H1 (cell line): ENCODE measurements around the gene CTNNA3. TPM values are rescaled to one million over a fixed set of nuclear protein-coding genes. Genes with fewer than 3 reads are reported as not detected.

Experiments used
- CTCF ChIA-PET: fragments of 300-600 bp; sonication (Branson Sonifier 250); formaldehyde crosslinking; loops from one replicate; lab custom pipeline; 2021; ENCODE audit not compliant: partially characterized antibody; lab: Charles Lee
- POLR2A ChIA-PET: fragments of 300-600 bp; sonication (Branson Sonifier 250); formaldehyde crosslinking; loops from one replicate; lab custom pipeline; 2021; ENCODE audit warnings: inconsistent platforms; ENCODE audit not compliant: partially characterized antibody; lab: Charles Lee
- DNase-seq, 2 experiments: peaks; one replicate each; pipeline versions ENCODE4 v3.0.0 to v3.0.0-alpha.2; 2010 to 2022; ENCODE audit warnings: low spot score in 2 of 2, low read depth in 1 of 2, mixed read lengths in 1 of 2
- FAIRE-seq: peaks from 2 replicates; lab custom pipeline; 2011; peaks lifted over from hg19 to GRCh38; lab: Jason Lieb, UNC
- H2AFZ ChIP-seq: 2 replicates; pipeline ENCODE4 v1.8.1; 2012; ENCODE audit warnings: low read length, inconsistent platforms
- H2AK5ac ChIP-seq: 2 replicates; pipeline ENCODE4 v1.6.1; 2013; ENCODE audit warnings: low read depth, low read length
- H2BK120ac ChIP-seq: replicated peaks from 2 replicates; pipeline ENCODE3; 2013; ENCODE audit warnings: low read depth, low read length, inconsistent platforms
- H2BK12ac ChIP-seq: 2 replicates; pipeline ENCODE4 v1.6.1; 2013; ENCODE audit warnings: low read depth, low read length
- H2BK15ac ChIP-seq: 2 replicates; pipeline ENCODE4 v1.6.1; 2013; ENCODE audit warnings: low read length
- H2BK20ac ChIP-seq: 2 replicates; pipeline ENCODE4 v1.6.1; 2013; ENCODE audit warnings: low read length
- H2BK5ac ChIP-seq: 2 replicates; pipeline ENCODE4 v1.6.1; 2013; ENCODE audit warnings: low read depth, low read length
- H3K14ac ChIP-seq: 2 replicates; pipeline ENCODE4 v1.6.1; 2013; ENCODE audit warnings: inconsistent platforms; ENCODE audit not compliant: insufficient read length
- H3K18ac ChIP-seq: 2 replicates; pipeline ENCODE4 v1.6.1; 2013; ENCODE audit warnings: low read length; ENCODE audit errors: extremely low read depth
- H3K23ac ChIP-seq: 2 replicates; pipeline ENCODE4 v1.6.1; 2013; ENCODE audit warnings: inconsistent platforms; ENCODE audit not compliant: insufficient read length
- H3K23me2 ChIP-seq: 2 replicates; pipeline ENCODE4 v1.6.1; 2013; ENCODE audit warnings: low read depth, low read length
- H3K27ac ChIP-seq: 2 replicates; pipeline ENCODE4 v1.6.1; 2011; ENCODE audit warnings: low read depth, low read length, inconsistent platforms
- H3K27me3 ChIP-seq, 4 experiments: replicated peaks in 1 of 4; 1 replicate in 1 of 4; 2 replicates in 3 of 4; pipeline versions ENCODE4 v1.6.1 to v1.8.1; 2011 to 2013; ENCODE audit warnings: low read length in 3 of 4, mild to moderate bottlenecking in 3 of 4, inconsistent platforms in 2 of 4, mixed read lengths in 2 of 4, moderate library complexity in 1 of 4; ENCODE audit not compliant: control insufficient read depth in 3 of 4, insufficient read depth in 3 of 4; ENCODE audit errors: extremely low read depth in 1 of 4
- H3K36me3 ChIP-seq, 4 experiments: 2 replicates each; pipeline versions ENCODE4 v1.6.1 to v1.8.1; 2011 to 2013; ENCODE audit warnings: mild to moderate bottlenecking in 4 of 4, low read length in 3 of 4, moderate library complexity in 2 of 4, control low read depth in 1 of 4, inconsistent platforms in 1 of 4; ENCODE audit not compliant: insufficient read depth in 4 of 4, control insufficient read depth in 2 of 4
- H3K4ac ChIP-seq: replicated peaks from 2 replicates; pipeline ENCODE3; 2013; ENCODE audit warnings: low read length, low read depth, mixed read lengths, inconsistent platforms; ENCODE audit not compliant: insufficient read length
- H3K4me1 ChIP-seq, 4 experiments: replicated peaks in 1 of 4; 1 replicate in 1 of 4; 2 replicates in 3 of 4; pipeline versions ENCODE4 v1.6.1 to v1.8.1; 2011 to 2013; ENCODE audit warnings: low read length in 3 of 4, inconsistent platforms in 2 of 4, mixed read lengths in 1 of 4; ENCODE audit not compliant: insufficient read depth in 4 of 4, control insufficient read depth in 3 of 4
- H3K4me2 ChIP-seq, 2 experiments: 2 replicates each; pipeline versions ENCODE4 v1.6.1 to v1.8.1; 2011 to 2013; ENCODE audit warnings: low read depth in 2 of 2, low read length in 2 of 2, control low read depth in 1 of 2, inconsistent platforms in 1 of 2, mild to moderate bottlenecking in 1 of 2; ENCODE audit not compliant: insufficient read depth in 1 of 2
- H3K4me3 ChIP-seq, 4 experiments: fragments of 200-600, 300-600 bp in 1 of 4; sonication (generic), shearing (Covaris generic), sonication (Bioruptor Twin) in 1 of 4; 2 replicates each; pipeline versions ENCODE4 v1.5.1 to v1.8.1; 2011 to 2016; ENCODE audit warnings: low read length in 4 of 4, low read depth in 3 of 4, control low read depth in 2 of 4, inconsistent platforms in 2 of 4, mild to moderate bottlenecking in 2 of 4, mixed read lengths in 1 of 4, moderate library complexity in 1 of 4; ENCODE audit not compliant: insufficient read depth in 2 of 4; ENCODE audit errors: extremely low read depth in 1 of 4
- H3K56ac ChIP-seq: replicated peaks from 2 replicates; pipeline ENCODE3; 2013; ENCODE audit warnings: low read depth, mild to moderate bottlenecking, mixed read lengths, low read length, inconsistent platforms; ENCODE audit not compliant: insufficient read length
- H3K79me1 ChIP-seq: 2 replicates; pipeline ENCODE4 v1.6.1; 2013; ENCODE audit warnings: low read depth, low read length, control low read depth
- H3K79me2 ChIP-seq, 2 experiments: 2 replicates each; pipeline versions ENCODE4 v1.6.1 to v1.8.1; 2012 to 2013; ENCODE audit warnings: low read length in 2 of 2, mild to moderate bottlenecking in 2 of 2, inconsistent platforms in 1 of 2; ENCODE audit not compliant: insufficient read depth in 2 of 2, control insufficient read depth in 1 of 2
- H3K9ac ChIP-seq, 4 experiments: replicated peaks in 1 of 4; 1 replicate in 1 of 4; 2 replicates in 3 of 4; pipeline versions ENCODE4 v1.6.1 to v1.8.1; 2011 to 2013; ENCODE audit warnings: low read depth in 3 of 4, low read length in 3 of 4, control low read depth in 2 of 4, mild to moderate bottlenecking in 2 of 4, moderate library complexity in 2 of 4, inconsistent platforms in 1 of 4; ENCODE audit errors: extremely low read depth in 1 of 4
- H3K9me3 ChIP-seq, 2 experiments: 2 replicates each; pipeline versions ENCODE4 v1.6.1 to v1.8.1; 2012 to 2013; ENCODE audit warnings: mild to moderate bottlenecking in 2 of 2, moderate library complexity in 2 of 2, control low read depth in 1 of 2, inconsistent platforms in 1 of 2, low read depth in 1 of 2, low read length in 1 of 2, mixed read lengths in 1 of 2; ENCODE audit not compliant: insufficient read depth in 2 of 2
- H4K20me1 ChIP-seq, 2 experiments: replicated peaks in 1 of 2; 2 replicates each; pipeline versions ENCODE3 to v1.8.1; 2011 to 2013; ENCODE audit warnings: inconsistent platforms in 2 of 2, low read length in 2 of 2, mild to moderate bottlenecking in 1 of 2; ENCODE audit not compliant: insufficient read depth in 2 of 2, control insufficient read depth in 1 of 2
- H4K5ac ChIP-seq: 2 replicates; pipeline ENCODE4 v1.6.1; 2013; ENCODE audit warnings: low read length, low read depth, mixed read lengths, inconsistent platforms; ENCODE audit not compliant: insufficient read length
- H4K8ac ChIP-seq: 2 replicates; pipeline ENCODE4 v1.8.0; 2013; ENCODE audit warnings: mild to moderate bottlenecking, moderate library complexity, low read length, inconsistent platforms; ENCODE audit not compliant: insufficient read depth; ENCODE audit errors: extremely low read depth
- H4K91ac ChIP-seq: replicated peaks from 2 replicates; pipeline ENCODE3; 2013; ENCODE audit warnings: low read length, mixed read lengths, inconsistent platforms; ENCODE audit not compliant: insufficient read length
- CHD1 ChIP-seq: IDR thresholded peaks from 2 replicates; pipeline ENCODE4 v1.6.1; 2012; ENCODE audit warnings: low read depth, low read length, improper control_type of control experiment
- CHD2 ChIP-seq: IDR thresholded peaks from 2 replicates; pipeline ENCODE4 v1.6.1; 2012; ENCODE audit warnings: low read length, improper control_type of control experiment
- FOSL1 ChIP-seq: IDR thresholded peaks from 2 replicates; pipeline ENCODE4 v1.6.1; 2011; ENCODE audit warnings: mild to moderate bottlenecking, low read depth, low read length, moderate library complexity; ENCODE audit not compliant: insufficient read depth
- SP4 ChIP-seq: IDR thresholded peaks from 2 replicates; pipeline ENCODE4 v1.6.1; 2012; ENCODE audit warnings: low read length, inconsistent platforms
- TBP ChIP-seq: IDR thresholded peaks from 2 replicates; pipeline ENCODE4 v1.6.1; 2011; ENCODE audit warnings: low read depth, low read length, improper control_type of control experiment
- YY1 ChIP-seq: IDR thresholded peaks from 2 replicates; pipeline ENCODE4 v1.6.1; 2011; ENCODE audit warnings: low read depth, mild to moderate bottlenecking, low read length
- WGBS, 2 experiments: shearing (Covaris generic) in 1 of 2; methylation state at CpG; one replicate each; pipeline versions ENCODE4 v1.1.6 to v1.1.7; 2013 to 2015; ENCODE audit warnings: low lambda C conversion rate in 2 of 2, mixed read lengths in 2 of 2, inconsistent platforms in 1 of 2, low coverage in 1 of 2, missing lambda C conversion rate in 1 of 2; ENCODE audit not compliant: insufficient replicate concordance in 2 of 2, insufficient coverage in 1 of 2, insufficient read length in 1 of 2; ENCODE audit errors: extremely low coverage in 1 of 2, missing lambda C conversion rate in 1 of 2; 5-methylcytosine and 5-hydroxymethylcytosine counted together
- polyA plus RNA-seq, 7 experiments: library from polyadenylated mRNA; depleted of rRNA in 3 of 7; stranded (reverse) in 5 of 7; unstranded in 2 of 7; fragments of >200 nt in 5 of 7; fragments of 200-250 nt in 2 of 7; gene quantifications; 1 replicate in 5 of 7; 2 replicates in 1 of 7; 4 replicates in 1 of 7; pipeline versions ENCODE4 v1.2.1 to v1.2.3, GENCODE V29; 2011 to 2013; ENCODE audit warnings: missing spikeins in 2 of 7, mixed read lengths in 2 of 7
- total RNA-seq: library from RNA; stranded (reverse); fragmentation: NEBNext Ultra II Directional; extraction: Animal tissue kit (Norgen Biotek cat#: 25700); gene quantifications from 2 replicates; pipeline ENCODE4 v1.2.1, GENCODE V29; 2021
- TF ChIP-seq, protein P1 (sequence below): IDR thresholded peaks from 2 replicates; pipeline ENCODE4 v1.6.1; 2011; ENCODE audit warnings: low read length, improper control_type of control experiment

The CTNNA3 gene
- total and polyA plus RNA-seq, 2 of the 8 experiments (the other 6 are each of a cell fraction or from before 2014, with no cell fraction given), result 1.3 to 1.5 TPM

DNA sequence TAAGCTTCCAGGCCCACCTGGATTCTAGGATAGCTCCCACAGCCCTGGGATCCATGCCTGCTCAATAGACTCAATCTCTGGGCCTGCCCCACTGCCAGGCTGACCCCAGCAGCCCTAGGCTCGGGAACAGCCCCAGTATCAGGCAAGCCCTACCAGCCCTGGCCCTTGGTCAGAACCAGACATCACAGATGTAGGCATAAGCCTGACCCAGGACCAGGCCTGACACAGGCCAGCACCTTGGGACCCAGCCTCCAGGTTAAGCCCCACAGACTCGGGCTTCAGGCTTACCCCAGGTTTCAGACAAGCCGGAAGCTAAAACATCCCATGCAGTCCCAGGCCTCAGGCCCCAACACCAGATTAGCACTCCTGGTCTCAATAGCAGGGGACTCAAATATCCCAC lies 1046.4 kb downstream of the CTNNA3 start:
- Histone ChIP-seq H2AFZ (no peak overlapping the region), H3K27me3 (no peaks in the 10 kb centered on the region), H3K23ac (no peak overlapping the region), H3K79me1 (no peaks in the 10 kb centered on the region), H3K27ac (no peak overlapping the region), H2AK5ac (no peak overlapping the region), H2BK20ac (no peak overlapping the region), H3K18ac (no peak overlapping the region), H2BK15ac (no peak overlapping the region), H3K9ac (no peak overlapping the region), H3K4ac (no peak overlapping the region), H4K5ac (no peak overlapping the region), H3K79me2 (no peaks in the 10 kb centered on the region), H3K56ac (no peak overlapping the region), H3K4me1 (no peaks in the 10 kb centered on the region), H4K8ac (peak overlapping the region; percentile 36; the same call in 1 of the 2 replicates), H2BK120ac (no peak overlapping the region), H3K4me3 (no peak overlapping the region), H3K23me2 (no peaks in the 10 kb centered on the region), H2BK5ac (no peak overlapping the region), H2BK12ac (no peak overlapping the region), H3K14ac (no peak overlapping the region), H4K91ac (no peak overlapping the region), H4K20me1 (no peaks in the 10 kb centered on the region), H3K36me3 (no peaks in the 10 kb centered on the region; a peak in 1 of 8 replicates), H3K4me2 (no peak overlapping the region), H3K9me3 (peaks cover 19 to 22% of the 10 kb centered on the region in 2 experiments)
- FAIRE-seq, result no peak
- POLR2A ChIA-PET, result no interaction called here
- WGBS, 2 experiments, result 96% methylated on average over 3 of the region's 3 CpGs; no CpG with 5 or more reads in 1 of the 2 experiments
- CTCF ChIA-PET, result interaction anchor here (1.0 to 1.2 kb wide), 2 partner anchors 62 to 64 kb away, joined by 3 to 4 read pairs; no protein-coding TSS in a partner anchor
- TF ChIP-seq, protein P1, sequence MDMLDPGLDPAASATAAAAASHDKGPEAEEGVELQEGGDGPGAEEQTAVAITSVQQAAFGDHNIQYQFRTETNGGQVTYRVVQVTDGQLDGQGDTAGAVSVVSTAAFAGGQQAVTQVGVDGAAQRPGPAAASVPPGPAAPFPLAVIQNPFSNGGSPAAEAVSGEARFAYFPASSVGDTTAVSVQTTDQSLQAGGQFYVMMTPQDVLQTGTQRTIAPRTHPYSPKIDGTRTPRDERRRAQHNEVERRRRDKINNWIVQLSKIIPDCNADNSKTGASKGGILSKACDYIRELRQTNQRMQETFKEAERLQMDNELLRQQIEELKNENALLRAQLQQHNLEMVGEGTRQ, result no peak
- TF ChIP-seq FOSL1 (no peak), CHD1 (no peak), YY1 (no peak), TBP (no peak), CHD2 (no peak), SP4 (no peak)
- DNase-seq, result no peak
